CD4-positive, alpha-beta T cell treated with Interleukin-15 for 1 hour (primary cell): Measurements from ENCODE around the gene GNAS.

Source experiments
- DNase-seq: peaks from one replicate; pipeline ENCODE4 v3.0.0-alpha.2; 2020

GNAS gene

GRCh38 chr20:58901488-58902402 lies 49.2 kb downstream of the GNAS start:
- DNase-seq = no peak

GRCh38 chr20:58903614-58904013 lies 51.1 kb downstream of the GNAS start:
- no peak for DNase-seq

- no peak for DNase-seq
These were observed 52.7 kb downstream of the GNAS start for GRCh38 chr20:58905236-58905635.

- DNase-seq = no peak
These were observed 53.6 kb downstream of the GNAS start for GRCh38 chr20:58906111-58906510.

- no peak for DNase-seq
These were observed 54.4 kb downstream of the GNAS start for GRCh38 chr20:58906894-58907293.

- peak; percentile 90 for DNase-seq
These were observed 55.0 kb downstream of the GNAS start for GRCh38 chr20:58907320-58908137.

GRCh38 chr20:58908221-58908620 lies 55.7 kb downstream of the GNAS start:
- DNase-seq = no peak

GRCh38 chr20:58908941-58909340 lies 56.4 kb downstream of the GNAS start:
- DNase-seq = no peak

GRCh38 chr20:58909585-58909984 lies 57.1 kb downstream of the GNAS start:
- DNase-seq = no peak

- no peak for DNase-seq
These were observed 58.0 kb downstream of the GNAS start for GRCh38 chr20:58910473-58910872.

- no peak for DNase-seq
These were observed 58.8 kb downstream of the GNAS start for GRCh38 chr20:58911309-58911708.

- DNase-seq = no peak
These were observed 59.5 kb downstream of the GNAS start for GRCh38 chr20:58911970-58912369.

- DNase-seq = no peak
These were observed 60.6 kb downstream of the GNAS start for GRCh38 chr20:58913079-58913478.

GRCh38 chr20:58918621-58919020 lies 66.1 kb downstream of the GNAS start:
- DNase-seq = no peak

- DNase-seq = no peak
These were observed 69.0 kb downstream of the GNAS start for GRCh38 chr20:58921564-58921963.

GRCh38 chr20:58922036-58922435 lies 69.5 kb downstream of the GNAS start:
- no peak for DNase-seq

GRCh38 chr20:58923117-58923712 lies 70.7 kb downstream of the GNAS start:
- DNase-seq = no peak

- DNase-seq = no peak
These were observed 74.4 kb downstream of the GNAS start for GRCh38 chr20:58926802-58927489.

- DNase-seq = no peak
These were observed 75.1 kb downstream of the GNAS start for GRCh38 chr20:58927490-58928061.

GRCh38 chr20:58930496-58930895 lies 78.0 kb downstream of the GNAS start:
- DNase-seq = no peak

- no peak for DNase-seq
These were observed 79.7 kb downstream of the GNAS start for GRCh38 chr20:58932170-58932569.

- DNase-seq = no peak
These were observed 85.6 kb downstream of the GNAS start for GRCh38 chr20:58938078-58938477.

- no peak for DNase-seq
These were observed 86.0 kb downstream of the GNAS start for GRCh38 chr20:58938541-58938940.
